A549 (cell line): Measurements from ENCODE around the gene ITPRIPL1. TPM values are rescaled to one million over a fixed set of nuclear protein-coding genes. Genes with fewer than 3 reads are reported as not detected.
"Not testable (repeated sequence)": the region's sequence is repeated elsewhere in the genome, so short reads cannot be mapped to it uniquely, and the experiment has no call there.

ENCODE experiments used
- ATAC-seq, 2 experiments: fragments of 200-7000 bp in 1 of 2; fragments of >200 bp in 1 of 2; cut with Nextera tagmentation in 1 of 2; cut with Tn5 transposase in 1 of 2; 3 replicates each; pipeline versions ENCODE4 v1.8.0 to v1.9.1; 2018 to 2020; ENCODE audit warnings: mild to moderate bottlenecking in 1 of 2, moderate library complexity in 1 of 2
- CTCF ChIA-PET: fragments of 300-600 bp; sonication (Branson Sonifier 250); formaldehyde crosslinking; extraction: SDS; loops from one replicate; lab custom pipeline; 2021; ENCODE audit warnings: antibody characterized with exemption, inconsistent platforms; lab: Yijun Ruan, JAX
- POLR2A ChIA-PET: fragments of 350-600 bp; formaldehyde crosslinking; extraction: SDS; loops from one replicate; lab custom pipeline; 2021; ENCODE audit warnings: antibody characterized with exemption, inconsistent platforms; lab: Yijun Ruan, JAX
- DNase-seq, 2 experiments: peaks; one replicate each; pipeline versions ENCODE4 v3.0.0 to v3.0.0-alpha.2; 2011 to 2016; ENCODE audit warnings: low read depth in 1 of 2, low spot score in 1 of 2
- FAIRE-seq: peaks from 2 replicates; lab custom pipeline; 2011; peaks lifted over from hg19 to GRCh38; lab: Jason Lieb, UNC
- H3K27ac ChIP-seq, 2 experiments: fragments of >200 bp; sonication (Bioruptor Twin); formaldehyde crosslinking; 3 replicates each; pipeline ENCODE4 v1.5.1; 2016 to 2017
- H3K4me1 ChIP-seq: fragments of >200 bp; sonication (Bioruptor Twin); formaldehyde crosslinking; 3 replicates; pipeline ENCODE4 v1.6.1; 2016
- H3K4me2 ChIP-seq: fragments of >200 bp; sonication (Bioruptor Twin); formaldehyde crosslinking; 3 replicates; pipeline ENCODE4 v1.6.1; 2016
- H3K4me3 ChIP-seq: fragments of >200 bp; sonication (Bioruptor Twin); formaldehyde crosslinking; 3 replicates; pipeline ENCODE4 v1.5.1; 2016
- H3K9me3 ChIP-seq: fragments of >200 bp; sonication (Bioruptor Twin); formaldehyde crosslinking; 3 replicates; pipeline ENCODE4 v1.6.1; 2016
- CBX8 ChIP-seq: fragments of 200-600 bp; sonication (generic); IDR thresholded peaks from 2 replicates; pipeline ENCODE4 v1.6.1; 2016
- CHD2 ChIP-seq: fragments of 150-350 bp; IDR thresholded peaks from 2 replicates; pipeline ENCODE4 v1.6.1; 2014; ENCODE audit warnings: low read length; ENCODE audit not compliant: partially characterized antibody
- CHD4 ChIP-seq: fragments of 200-600 bp; sonication (generic); IDR thresholded peaks from 2 replicates; pipeline ENCODE4 v1.6.1; 2016; ENCODE audit warnings: antibody characterized with exemption, mild to moderate bottlenecking, borderline replicate concordance
- EHMT2 ChIP-seq: fragments of 200-600 bp; sonication (generic); IDR thresholded peaks from 2 replicates; pipeline ENCODE4 v1.6.1; 2016; ENCODE audit warnings: antibody characterized with exemption, low read depth, mild to moderate bottlenecking, moderate library complexity
- EP300 ChIP-seq, 2 experiments: fragments of >200 bp; sonication (Bioruptor Twin); formaldehyde crosslinking; IDR thresholded peaks; 2 replicates in 1 of 2; 3 replicates in 1 of 2; pipeline ENCODE4 v1.6.1; 2016 to 2017
- FOSB ChIP-seq: fragments of 250-450 bp; sonication (Bioruptor Pico); IDR thresholded peaks from 2 replicates; pipeline ENCODE4 v1.5.0; 2020; ENCODE audit warnings: mild to moderate bottlenecking, moderate library complexity
- FOXS1 ChIP-seq: fragments of 250-450 bp; sonication (Bioruptor Pico); IDR thresholded peaks from 2 replicates; pipeline ENCODE4 v1.5.0; 2020; ENCODE audit warnings: mild to moderate bottlenecking, moderate library complexity
- GATA3 ChIP-seq: IDR thresholded peaks from 2 replicates; pipeline ENCODE4 v1.6.1; 2012; ENCODE audit warnings: borderline replicate concordance
- HOXA7 ChIP-seq: fragments of 250-450 bp; sonication (Bioruptor Pico); IDR thresholded peaks from 2 replicates; pipeline ENCODE4 v1.5.0; 2020; ENCODE audit warnings: mild to moderate bottlenecking, moderate library complexity
- HOXB13 ChIP-seq: fragments of 250-450 bp; sonication (Bioruptor Pico); IDR thresholded peaks from 2 replicates; pipeline ENCODE4 v1.5.0; 2020; ENCODE audit warnings: low read depth, mild to moderate bottlenecking, moderate library complexity
- KDM5A ChIP-seq: fragments of 200-600 bp; sonication (generic); IDR thresholded peaks from 2 replicates; pipeline ENCODE4 v1.6.1; 2016; ENCODE audit warnings: antibody characterized with exemption, mild to moderate bottlenecking
- RARB ChIP-seq: fragments of 250-450 bp; sonication (Bioruptor Pico); IDR thresholded peaks from 2 replicates; pipeline ENCODE4 v1.8.0; 2021; ENCODE audit warnings: mild to moderate bottlenecking, moderate library complexity
- SREBF2 ChIP-seq: fragments of 450-650 bp; IDR thresholded peaks from 2 replicates; pipeline ENCODE4 v1.6.1; 2014; ENCODE audit warnings: mild to moderate bottlenecking, moderate library complexity
- TFCP2L1 ChIP-seq: fragments of 250-450 bp; sonication (Bioruptor Pico); IDR thresholded peaks from 2 replicates; pipeline ENCODE4 v1.5.0; 2021; ENCODE audit warnings: mild to moderate bottlenecking
- TP53 ChIP-seq: fragments of 250-450 bp; sonication (Bioruptor Pico); IDR thresholded peaks from 2 replicates; pipeline ENCODE4 v1.5.0; 2021; ENCODE audit warnings: mild to moderate bottlenecking, moderate library complexity
- ZSCAN20 ChIP-seq: fragments of 250-450 bp; sonication (Bioruptor Pico); IDR thresholded peaks from 2 replicates; pipeline ENCODE4 v1.8.0; 2022; ENCODE audit warnings: mild to moderate bottlenecking, moderate library complexity
- WGBS: methylation state at CpG from one replicate; pipeline ENCODE4 v1.1.6; 2017; ENCODE audit errors: missing lambda C conversion rate; 5-methylcytosine and 5-hydroxymethylcytosine counted together
- polyA plus RNA-seq, 4 experiments: library from polyadenylated mRNA; depleted of rRNA in 3 of 4; stranded (reverse); fragments of >200 nt; fragmentation: RNase III in 1 of 4; extraction: RNeasy Plus Mini Kit Qiagen cat#74134 plus additional on column Dnase treatment in 1 of 4; gene quantifications; 2 replicates in 3 of 4; 3 replicates in 1 of 4; pipeline ENCODE4 v1.2.3, GENCODE V29; 2011 to 2017
- TF ChIP-seq, protein P1 (sequence below): fragments of >200 bp; sonication (Bioruptor Twin); formaldehyde crosslinking; IDR thresholded peaks from 3 replicates; pipeline ENCODE4 v1.5.1; 2016
- TF ChIP-seq, protein P2 (sequence below): fragments of 150-350 bp; IDR thresholded peaks from 2 replicates; pipeline ENCODE4 v1.6.1; 2014; ENCODE audit warnings: low read depth, mild to moderate bottlenecking, low read length

Gene ITPRIPL1
- polyA plus RNA-seq, 2 of the 4 experiments (the other 2 are of a cell fraction): not detected

DNA sequence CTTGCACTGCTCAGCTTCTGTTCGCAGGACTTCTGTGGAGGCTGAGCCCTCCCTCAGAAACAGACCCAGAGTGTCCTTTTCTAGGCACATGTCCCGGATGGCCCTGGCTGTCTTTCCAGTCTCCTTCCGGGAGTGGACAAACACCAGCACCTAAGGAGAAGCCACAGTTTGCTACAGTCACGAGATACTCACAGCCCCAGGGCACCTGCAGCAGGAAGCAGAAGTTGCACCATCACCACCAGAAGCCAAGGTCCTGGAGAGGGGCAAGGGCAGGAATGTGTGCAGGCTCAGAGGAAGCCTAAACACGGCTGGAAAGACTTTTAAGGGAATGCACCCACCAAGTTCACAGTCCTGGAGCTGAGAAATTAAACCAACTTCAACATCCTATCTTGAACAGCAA is 33.4 kb upstream of the ITPRIPL1 start:
- no peak overlapping the region for H3K4me3 ChIP-seq
- TF ChIP-seq KDM5A (no peak), ZSCAN20 (no peak), SREBF2 (no peak), FOXS1 (CRISPR knock-in tag) (no peak), HOXA7 (CRISPR knock-in tag) (no peak), RARB (no peak)
- TF ChIP-seq, protein P1, sequence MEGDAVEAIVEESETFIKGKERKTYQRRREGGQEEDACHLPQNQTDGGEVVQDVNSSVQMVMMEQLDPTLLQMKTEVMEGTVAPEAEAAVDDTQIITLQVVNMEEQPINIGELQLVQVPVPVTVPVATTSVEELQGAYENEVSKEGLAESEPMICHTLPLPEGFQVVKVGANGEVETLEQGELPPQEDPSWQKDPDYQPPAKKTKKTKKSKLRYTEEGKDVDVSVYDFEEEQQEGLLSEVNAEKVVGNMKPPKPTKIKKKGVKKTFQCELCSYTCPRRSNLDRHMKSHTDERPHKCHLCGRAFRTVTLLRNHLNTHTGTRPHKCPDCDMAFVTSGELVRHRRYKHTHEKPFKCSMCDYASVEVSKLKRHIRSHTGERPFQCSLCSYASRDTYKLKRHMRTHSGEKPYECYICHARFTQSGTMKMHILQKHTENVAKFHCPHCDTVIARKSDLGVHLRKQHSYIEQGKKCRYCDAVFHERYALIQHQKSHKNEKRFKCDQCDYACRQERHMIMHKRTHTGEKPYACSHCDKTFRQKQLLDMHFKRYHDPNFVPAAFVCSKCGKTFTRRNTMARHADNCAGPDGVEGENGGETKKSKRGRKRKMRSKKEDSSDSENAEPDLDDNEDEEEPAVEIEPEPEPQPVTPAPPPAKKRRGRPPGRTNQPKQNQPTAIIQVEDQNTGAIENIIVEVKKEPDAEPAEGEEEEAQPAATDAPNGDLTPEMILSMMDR: no peak
- TF ChIP-seq, protein P2, sequence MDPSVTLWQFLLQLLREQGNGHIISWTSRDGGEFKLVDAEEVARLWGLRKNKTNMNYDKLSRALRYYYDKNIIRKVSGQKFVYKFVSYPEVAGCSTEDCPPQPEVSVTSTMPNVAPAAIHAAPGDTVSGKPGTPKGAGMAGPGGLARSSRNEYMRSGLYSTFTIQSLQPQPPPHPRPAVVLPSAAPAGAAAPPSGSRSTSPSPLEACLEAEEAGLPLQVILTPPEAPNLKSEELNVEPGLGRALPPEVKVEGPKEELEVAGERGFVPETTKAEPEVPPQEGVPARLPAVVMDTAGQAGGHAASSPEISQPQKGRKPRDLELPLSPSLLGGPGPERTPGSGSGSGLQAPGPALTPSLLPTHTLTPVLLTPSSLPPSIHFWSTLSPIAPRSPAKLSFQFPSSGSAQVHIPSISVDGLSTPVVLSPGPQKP: no peak
- TF ChIP-seq, all 56 proteins: peak for 0
- ATAC-seq (no peak), DNase-seq (no peak), FAIRE-seq (no peak)
- WGBS: 77% methylated on average over 5 of the region's 5 CpGs
- ChIA-PET CTCF (no interaction called here), POLR2A (interaction anchor here (1.0 kb wide), 1 partner anchor 10 kb away, joined by 4 read pairs; no protein-coding TSS in a partner anchor)
- Histone ChIP-seq H3K9me3 (no peaks in the 10 kb centered on the region), H3K4me1 (no peaks in the 10 kb centered on the region), H3K27ac (no peak overlapping the region), H3K4me2 (no peak overlapping the region)

DNA sequence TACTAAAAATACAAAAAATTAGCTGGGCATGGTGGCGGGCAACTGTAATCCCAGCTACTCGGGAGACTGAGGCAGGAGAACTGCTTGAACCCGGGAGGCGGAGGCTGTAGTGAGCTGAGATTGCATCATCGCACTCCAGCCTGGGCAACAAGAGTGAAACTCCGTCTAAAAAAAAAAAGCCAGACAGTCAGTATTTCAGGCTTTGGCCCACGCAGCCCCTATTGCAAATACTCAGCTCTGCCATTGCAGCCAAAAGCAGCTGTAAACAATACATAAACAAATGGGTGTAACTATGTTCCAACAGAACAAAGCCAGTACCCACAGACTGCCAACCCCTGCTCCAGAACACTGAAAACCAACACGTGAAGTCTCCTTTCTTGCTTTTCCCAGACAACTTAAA is 30.8 kb upstream of the ITPRIPL1 start:
- DNase-seq, H3K9me3 ChIP-seq, H3K4me3 ChIP-seq, FAIRE-seq, H3K27ac ChIP-seq, ATAC-seq, H3K4me1 ChIP-seq, H3K4me2 ChIP-seq: not testable (repeated sequence)
- ChIA-PET CTCF (interaction anchor here (0.8 to 1.4 kb wide), 2 partner anchors 9 to 27 kb away, joined by 3 read pairs; no protein-coding TSS in a partner anchor), POLR2A (interaction anchor here (0.7 to 1.0 kb wide), 3 partner anchors 9 to 27 kb away, joined by 4 to 7 read pairs (median 5); no protein-coding TSS in a partner anchor)
- 95% methylated on average over 8 of the region's 8 CpGs for WGBS

DNA sequence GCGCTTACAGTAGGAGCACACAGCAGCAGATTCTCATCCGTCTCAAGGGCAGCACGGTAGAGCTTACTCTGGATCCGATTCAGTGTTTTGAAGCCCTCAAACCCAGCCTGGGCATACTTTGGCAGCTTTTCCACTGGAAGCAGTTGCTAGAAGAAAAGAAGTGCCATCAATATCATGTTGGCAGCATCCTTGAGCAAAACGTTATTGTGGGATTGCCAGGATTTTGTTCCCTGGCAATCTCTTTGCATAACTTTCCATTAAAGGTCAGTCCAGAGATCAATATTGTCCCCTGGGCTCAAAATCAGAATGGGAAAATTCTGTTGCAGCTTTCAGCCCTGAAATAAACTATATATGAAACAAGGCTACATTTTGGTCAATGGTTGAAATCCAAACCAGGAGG is 28.2 kb upstream of the ITPRIPL1 start:
- H3K9me3 ChIP-seq: no peaks in the 10 kb centered on the region
- whole genome bisulfite sequencing: 87% methylated on average over 5 of the region's 5 CpGs
- TF ChIP-seq GATA3: no peak
- no peak for TF ChIP-seq CHD2
- TF ChIP-seq HOXB13 (CRISPR knock-in tag): no peak
- no peak for TF ChIP-seq TFCP2L1 (CRISPR knock-in tag)
- no peak for TF ChIP-seq EHMT2
- no peak for TF ChIP-seq EP300 (IDR thresholded peaks at IDR 0.05)
- TF ChIP-seq FOSB (CRISPR knock-in tag): no peak
- DNase-seq: no peak
- H3K4me1 ChIP-seq: no peaks in the 10 kb centered on the region
- no peak for ATAC-seq
- H3K4me3 ChIP-seq: no peak overlapping the region
- ChIA-PET CTCF (interaction anchor here (0.5 kb wide), 1 partner anchor 231 kb away, joined by 4 read pairs; no protein-coding TSS in a partner anchor), POLR2A (interaction anchor here (0.5 to 0.8 kb wide), 3 partner anchors 9 to 39 kb away, joined by 3 to 5 read pairs (median 4); partner anchors contain the start of gene NCAPH)
- no peak overlapping the region for H3K27ac ChIP-seq
- no peak overlapping the region for H3K4me2 ChIP-seq
- no peak for FAIRE-seq

DNA sequence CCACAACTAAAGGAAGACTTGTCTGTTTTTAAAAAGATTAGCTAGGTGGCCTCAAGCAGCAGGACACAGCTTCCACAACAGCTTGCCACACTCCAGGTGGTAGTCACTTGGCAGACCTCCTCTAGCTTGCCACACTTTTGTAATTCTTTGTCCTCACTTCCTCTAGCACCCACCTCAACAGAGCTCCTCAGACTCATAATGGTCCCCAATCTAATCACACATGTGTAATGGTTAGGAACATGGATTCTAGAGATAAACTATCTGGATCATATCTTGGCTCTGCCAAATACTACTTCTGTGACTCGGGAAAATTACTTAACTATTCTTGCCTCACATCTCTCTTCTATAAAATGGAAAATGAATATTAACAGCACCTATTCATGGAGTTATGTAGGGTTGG is 23.3 kb upstream of the ITPRIPL1 start:
- H3K4me1 ChIP-seq: peaks cover 16% of the 10 kb centered on the region
- no peak overlapping the region for H3K27ac ChIP-seq
- 93% methylated on average over 1 of the region's 1 CpG for WGBS
- H3K9me3 ChIP-seq: no peaks in the 10 kb centered on the region
- POLR2A ChIA-PET: no interaction called here
- DNase-seq (no peak), ATAC-seq (no peak), FAIRE-seq (no peak)
- no peak overlapping the region for H3K4me2 ChIP-seq
- CTCF ChIA-PET: interaction anchor here (0.6 to 1.9 kb wide), 5 partner anchors 15 to 105 kb away, joined by 3 to 5 read pairs (median 4); no protein-coding TSS in a partner anchor
- TF ChIP-seq CBX8 (no peak), TP53 (CRISPR knock-in tag) (no peak), CHD4 (no peak)
- H3K4me3 ChIP-seq: no peak overlapping the region
